H4 (cell line): Measurements from ENCODE around the gene DUSP10. TPM values are rescaled to one million over a fixed set of nuclear protein-coding genes. Genes with fewer than 3 reads are reported as not detected.

Experiments
- DNase-seq: peaks from one replicate; pipeline ENCODE4 v3.0.0-alpha.2; 2015; ENCODE audit warnings: low spot score
- total RNA-seq: library from RNA; depleted of rRNA; stranded (reverse); fragments of >200 nt; shearing (Covaris generic); gene quantifications from 2 replicates; pipeline ENCODE4 v1.2.3, GENCODE V29; 2014; rRNA removed

DUSP10 gene
- 17.1 and 19.6 TPM in 2 replicates for total RNA-seq

- DNase-seq: peak; percentile 99
These were observed at the start of gene DUSP10 for GRCh38 chr1:221741703-221742554. TSS of gene DUSP10 (minus strand) at chr1:221742089. CDS start at chr1:221739744, 2,345 bp downstream.

GRCh38 chr1:221788466-221788865 lies 46.6 kb upstream of the DUSP10 start:
- no peak for DNase-seq

GRCh38 chr1:221786647-221787046 lies 44.8 kb upstream of the DUSP10 start:
- no peak for DNase-seq

- DNase-seq: no peak
These were observed 42.0 kb upstream of the DUSP10 start for GRCh38 chr1:221783936-221784335.

- no peak for DNase-seq
These were observed 41.5 kb upstream of the DUSP10 start for GRCh38 chr1:221783437-221783836.

- DNase-seq: no peak
These were observed 41.1 kb upstream of the DUSP10 start for GRCh38 chr1:221782970-221783369.

- no peak for DNase-seq
These were observed 40.6 kb upstream of the DUSP10 start for GRCh38 chr1:221782477-221782876.

GRCh38 chr1:221781102-221781755 lies 39.3 kb upstream of the DUSP10 start:
- DNase-seq: no peak

GRCh38 chr1:221780175-221780574 lies 38.3 kb upstream of the DUSP10 start:
- no peak for DNase-seq

- DNase-seq: no peak
These were observed 37.9 kb upstream of the DUSP10 start for GRCh38 chr1:221779771-221780170.

GRCh38 chr1:221778535-221779142 lies 36.8 kb upstream of the DUSP10 start:
- DNase-seq: no peak

- DNase-seq: no peak
These were observed 36.2 kb upstream of the DUSP10 start for GRCh38 chr1:221778125-221778524.

- peak; percentile 81 for DNase-seq
These were observed 35.7 kb upstream of the DUSP10 start for GRCh38 chr1:221777431-221778072.

- peak; percentile 31 for DNase-seq
These were observed 34.8 kb upstream of the DUSP10 start for GRCh38 chr1:221776495-221777301.

GRCh38 chr1:221775206-221775605 lies 33.3 kb upstream of the DUSP10 start:
- no peak for DNase-seq

- DNase-seq: no peak
These were observed 32.4 kb upstream of the DUSP10 start for GRCh38 chr1:221774054-221774842.

GRCh38 chr1:221773383-221773782 lies 31.5 kb upstream of the DUSP10 start:
- DNase-seq: no peak

- DNase-seq: no peak
These were observed 30.2 kb upstream of the DUSP10 start for GRCh38 chr1:221772117-221772516.

- DNase-seq: peak; percentile 17
These were observed 26.7 kb upstream of the DUSP10 start for GRCh38 chr1:221768444-221769066.

GRCh38 chr1:221766210-221766609 lies 24.3 kb upstream of the DUSP10 start:
- peak; percentile 72 for DNase-seq
